A673 (cell line): ENCODE measurements around the gene CLDN20. TPM values are rescaled to one million over a fixed set of nuclear protein-coding genes. Genes with fewer than 3 reads are reported as not detected.

Source experiments
- BruUV-seq: library from RNA; stranded (reverse); fragments of 400-500 nt; replicated peaks from 2 replicates; lab custom pipeline; 2021; lab: Mats Ljungman, UMichigan
- CTCF ChIA-PET: fragments of 300-600 bp; sonication (Branson Sonifier 250); formaldehyde crosslinking; loops from one replicate; lab custom pipeline; 2022; ENCODE audit warnings: antibody characterized with exemption; lab: Charles Lee
- POLR2A ChIA-PET: fragments of 300-600 bp; sonication (Branson Sonifier 250); formaldehyde crosslinking; loops from one replicate; lab custom pipeline; 2022; ENCODE audit warnings: antibody characterized with exemption; ENCODE audit not compliant: low non-redundant PET; lab: Charles Lee
- DNase-seq: peaks from one replicate; pipeline ENCODE4 v3.0.0-alpha.2; 2015; ENCODE audit warnings: low spot score
- H3K27ac ChIP-seq: fragments of 200-600 bp; sonication (generic); 2 replicates; pipeline ENCODE4 v1.5.1; 2016; ENCODE audit warnings: mixed run types, low read depth, mild to moderate bottlenecking, mixed read lengths, antibody characterized with exemption, low read length; ENCODE audit not compliant: poor library complexity, severe bottlenecking
- H3K27me3 ChIP-seq: fragments of 200-600 bp; sonication (generic); replicated peaks from 2 replicates; pipeline ENCODE4 v1.6.1; 2017; ENCODE audit warnings: mixed run types, low read depth, mild to moderate bottlenecking, mixed read lengths, antibody characterized with exemption, low read length; ENCODE audit not compliant: insufficient read depth, poor library complexity
- H3K36me3 ChIP-seq: fragments of 200-600 bp; sonication (generic); 2 replicates; pipeline ENCODE4 v1.6.1; 2016; ENCODE audit warnings: mixed run types, mild to moderate bottlenecking, mixed read lengths, antibody characterized with exemption, low read length; ENCODE audit not compliant: insufficient read depth, poor library complexity, severe bottlenecking
- H3K4me1 ChIP-seq: fragments of 200-600 bp; sonication (generic); 2 replicates; pipeline ENCODE4 v1.6.1; 2017; ENCODE audit warnings: mixed run types, mild to moderate bottlenecking, mixed read lengths, antibody characterized with exemption, low read length; ENCODE audit not compliant: insufficient read depth, poor library complexity, severe bottlenecking
- H3K4me3 ChIP-seq: fragments of 200-600 bp; sonication (generic); 2 replicates; pipeline ENCODE4 v1.5.1; 2016; ENCODE audit warnings: low read depth, mixed run types, mild to moderate bottlenecking, mixed read lengths, low read length; ENCODE audit not compliant: poor library complexity, severe bottlenecking
- H3K9me3 ChIP-seq: fragments of 200-600 bp; sonication (generic); 2 replicates; pipeline ENCODE4 v1.6.1; 2016; ENCODE audit warnings: mixed run types, low read depth, mild to moderate bottlenecking, mixed read lengths, antibody characterized with exemption, low read length; ENCODE audit not compliant: poor library complexity, severe bottlenecking
- CTCF ChIP-seq: fragments of 300-800, 200-600 bp; sonication (generic); conservative IDR thresholded peaks from 2 replicates; pipeline ENCODE4 v1.5.1; 2017; ENCODE audit warnings: low read depth, mild to moderate bottlenecking, antibody characterized with exemption, low read length, moderate library complexity, mixed read lengths
- EZH2 ChIP-seq: fragments of 200-600 bp; sonication (generic); IDR thresholded peaks from 2 replicates; pipeline ENCODE4 v1.6.1; 2017; ENCODE audit warnings: borderline replicate concordance, low read depth, mild to moderate bottlenecking, mixed read lengths, antibody characterized with exemption, low read length; ENCODE audit not compliant: poor library complexity, severe bottlenecking
- intact Hi-C: fragments of 100-400 bp; cut with micrococcal nuclease; formaldehyde crosslinking; loops from one replicate; pipeline ENCODE4 v1.10.0; 2022; ENCODE audit not compliant: unreplicated experiment
- total RNA-seq: library from RNA; stranded (reverse); gene quantifications from 2 replicates; pipeline ENCODE4 v1.2.3, GENCODE V29; 2021

CLDN20 gene
- total RNA-seq, 1 experiment from 2014 or later = not detected

GRCh38 chr6:155234167-155234566, 29.6 kb upstream of the CLDN20 start:
- H3K27me3 ChIP-seq = no peaks in the 10 kb centered on the region
- H3K36me3 ChIP-seq = no peaks in the 10 kb centered on the region
- TF ChIP-seq EZH2 (no peak), CTCF (no peak)
- no peak overlapping the region for H3K27ac ChIP-seq
- intact Hi-C loops = no loop called here
- POLR2A ChIA-PET = no interaction called here
- H3K4me3 ChIP-seq = no peak overlapping the region
- no peaks in the 10 kb centered on the region for H3K4me1 ChIP-seq
- CTCF ChIA-PET = no interaction called here
- H3K9me3 ChIP-seq = no peaks in the 10 kb centered on the region
- BruUV-seq = no TSS peak
- no peak for DNase-seq

DNA sequence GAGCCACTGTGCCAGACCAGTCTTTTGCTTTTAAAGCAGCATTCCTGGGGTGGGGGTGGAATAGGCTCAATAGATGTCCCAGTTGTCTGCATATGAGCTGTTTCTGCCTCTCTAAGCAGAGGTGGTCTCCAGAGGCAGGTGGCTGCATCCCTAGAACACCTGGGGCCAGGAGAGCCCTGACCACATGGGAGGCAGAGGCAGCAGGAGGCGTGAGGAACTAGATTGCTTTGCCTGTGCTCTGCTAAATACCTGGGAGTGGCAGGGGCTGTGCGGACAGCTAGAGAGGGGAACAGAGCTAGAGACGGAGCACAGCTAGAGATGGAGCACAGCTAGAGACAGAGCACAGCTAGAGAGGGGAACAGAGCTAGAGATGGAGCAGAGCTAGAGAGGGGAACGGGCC, 29.1 kb upstream of the CLDN20 start:
- H3K4me1 ChIP-seq = no peaks in the 10 kb centered on the region
- BruUV-seq = no TSS peak
- no peaks in the 10 kb centered on the region for H3K9me3 ChIP-seq
- ChIA-PET CTCF (no interaction called here), POLR2A (no interaction called here)
- TF ChIP-seq EZH2 (no peak), CTCF (no peak)
- DNase-seq = no peak
- no peak overlapping the region for H3K4me3 ChIP-seq
- H3K27me3 ChIP-seq = no peaks in the 10 kb centered on the region
- H3K27ac ChIP-seq = no peak overlapping the region
- no peaks in the 10 kb centered on the region for H3K36me3 ChIP-seq
- intact Hi-C loops = no loop called here

GRCh38 chr6:155235087-155235486, 28.7 kb upstream of the CLDN20 start:
- DNase-seq = no peak
- Histone ChIP-seq H3K27me3 (no peaks in the 10 kb centered on the region), H3K36me3 (no peaks in the 10 kb centered on the region), H3K27ac (no peak overlapping the region), H3K4me3 (no peak overlapping the region), H3K9me3 (no peaks in the 10 kb centered on the region), H3K4me1 (no peaks in the 10 kb centered on the region)
- POLR2A ChIA-PET = no interaction called here
- intact Hi-C loops = no loop called here
- TF ChIP-seq CTCF (no peak), EZH2 (no peak)
- BruUV-seq = no TSS peak
- CTCF ChIA-PET = no interaction called here
